A549 treated with AZD2906 at 1 μM for 4 hours (cell line): ENCODE results near the gene PCIF1. TPM values are rescaled to one million over a fixed set of nuclear protein-coding genes. Genes with fewer than 3 reads are reported as not detected.

Experiments used
- total RNA-seq: library from RNA; stranded (reverse); fragments of 200-300 nt; extraction: Qiagen RNA extraction; gene quantifications from 5 replicates; pipeline ENCODE4 v1.2.3, GENCODE V29; 2022

PCIF1 gene
- total RNA-seq = 28.6 to 37.2 TPM (median 33.6 TPM) in 5 replicates

GRCh38 chr20:45934586-45935415, at the start of gene PCIF1:
Gene PCIF1, plus strand, starts transcription at chr20:45934683. Its CDS starts 4,317 bp downstream, at chr20:45939000.

DNA sequence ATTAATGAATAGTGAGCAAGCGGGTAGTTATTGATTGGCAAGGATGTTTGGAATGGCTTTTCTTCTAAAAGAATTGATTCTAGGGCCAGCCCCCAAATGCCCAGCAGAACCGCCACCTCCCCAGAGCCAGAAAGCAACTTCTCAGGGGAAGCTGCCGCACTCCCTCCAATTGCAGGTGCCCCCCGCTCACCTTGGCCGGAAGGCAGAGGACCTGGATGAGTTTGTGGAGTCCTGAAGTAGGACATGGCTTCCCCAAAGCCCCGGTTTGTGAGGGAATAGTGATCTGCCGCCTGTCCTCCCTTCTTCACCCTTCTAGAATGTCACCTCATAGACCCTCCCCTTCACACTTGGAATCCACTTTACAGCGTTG, 47.2 kb upstream of the PCIF1 start, which contains the start of gene SPATA25:
Gene SPATA25 (minus strand): TSS at position 277 of the 370 bp plus-strand sequence. CDS start 32 bp downstream, at position 245.

GRCh38 chr20:45890985-45891983, 43.2 kb upstream of the PCIF1 start, which contains the start of the genes CTSA and NEURL2:
Gene CTSA, plus strand, starts transcription at chr20:45891335. Its CDS starts 234 bp downstream, at chr20:45891569.
Gene NEURL2, minus strand, starts transcription at chr20:45891208. Its CDS starts 217 bp downstream, at chr20:45890991.

DNA sequence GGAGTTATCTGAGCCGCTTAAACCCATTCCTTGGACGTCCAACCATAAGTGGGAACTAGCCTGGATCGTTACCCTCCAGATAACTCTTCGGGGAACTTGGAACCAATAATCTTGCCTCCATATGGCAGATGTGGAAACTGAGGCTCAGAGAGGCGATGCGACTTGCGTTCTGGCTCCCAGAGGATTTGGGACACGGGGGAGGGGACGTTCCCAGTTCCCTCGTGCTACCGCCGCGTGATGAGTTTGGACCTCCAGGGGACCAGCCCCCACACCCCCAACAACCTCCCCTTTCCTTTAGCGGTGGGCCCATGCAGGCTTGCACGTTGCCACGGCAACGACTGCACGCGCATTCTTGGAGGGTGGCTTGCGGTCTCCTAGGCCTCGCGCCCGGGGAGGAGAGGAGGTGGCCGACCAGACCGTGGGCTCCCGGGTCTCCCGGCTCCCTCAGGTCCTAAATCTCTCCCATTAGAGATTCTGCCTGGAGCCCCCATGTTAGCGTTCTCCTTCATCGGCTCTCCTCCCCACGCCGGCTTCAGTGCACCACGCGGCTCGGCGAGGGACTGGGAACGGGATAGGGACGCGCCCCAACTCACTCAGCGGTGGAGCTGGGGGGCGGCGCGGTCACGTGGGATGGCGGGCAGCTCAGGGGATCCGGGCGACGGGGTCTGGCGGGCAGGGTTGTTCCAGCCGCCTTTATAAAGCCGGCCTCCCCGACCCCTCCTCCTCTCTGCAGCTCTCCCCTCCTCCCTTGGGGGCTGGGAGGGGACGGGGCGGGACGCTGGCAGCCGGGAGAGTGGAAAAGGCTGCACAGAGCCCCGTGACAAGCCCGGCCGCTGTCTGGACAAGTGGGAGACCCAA, 22.8 kb upstream of the PCIF1 start, which contains the start of gene PLTP:
Gene PLTP (minus strand): TSS at position 670 of the 858 bp plus-strand sequence. CDS start 703 bp downstream, outside the sequence.

GRCh38 chr20:45971675-45972499, 37.4 kb downstream of the PCIF1 start, which contains the start of gene ZNF335:
Gene ZNF335, minus strand, starts transcription at chr20:45972203. Its CDS starts 793 bp downstream, at chr20:45971410.

Other genes starting within 250 kb of the PCIF1 start
- not detected in 5 replicates for gene WFDC13, start 232.6 kb upstream of the PCIF1 start, total RNA-seq
- gene WFDC10B, start 229.7 kb upstream of the PCIF1 start, total RNA-seq = not detected in 5 replicates
- gene SPINT4, start 212.3 kb upstream of the PCIF1 start, total RNA-seq = not detected in 5 replicates
- gene WFDC3, start 142.8 kb upstream of the PCIF1 start, total RNA-seq = not detected in 5 replicates
- gene DNTTIP1, start 142.7 kb upstream of the PCIF1 start, total RNA-seq = 30.2 to 35.8 TPM (median 35.2 TPM) in 5 replicates
- gene UBE2C, start 122.0 kb upstream of the PCIF1 start, total RNA-seq = 217 to 241 TPM (median 229 TPM) in 5 replicates
- gene TNNC2, start 107.4 kb upstream of the PCIF1 start, total RNA-seq = 0.13 to 0.26 TPM (median 0.25 TPM) in 3 of 5 replicates, not detected in the others
- gene SNX21, start 100.9 kb upstream of the PCIF1 start, total RNA-seq = 8.7 to 10.8 TPM (median 10.1 TPM) in 5 replicates
- 18.1 to 21.1 TPM (median 18.5 TPM) in 5 replicates for gene ACOT8, start 77.3 kb upstream of the PCIF1 start, total RNA-seq
- gene ZSWIM3, start 77.1 kb upstream of the PCIF1 start, total RNA-seq = 1.6 to 2.2 TPM (median 1.7 TPM) in 5 replicates
- gene ZSWIM1, start 53.5 kb upstream of the PCIF1 start, total RNA-seq = 4.9 to 5.9 TPM (median 5.8 TPM) in 5 replicates
- gene SPATA25, start 47.1 kb upstream of the PCIF1 start, total RNA-seq = 0.23 to 0.48 TPM (median 0.30 TPM) in 5 replicates
- 0.61 to 1.1 TPM (median 0.96 TPM) in 5 replicates for gene NEURL2, start 43.5 kb upstream of the PCIF1 start, total RNA-seq
- gene CTSA, start 43.3 kb upstream of the PCIF1 start, total RNA-seq = 91.5 to 122 TPM (median 109 TPM) in 5 replicates
- gene PLTP, start 22.5 kb upstream of the PCIF1 start, total RNA-seq = 1.4 to 2.0 TPM (median 1.7 TPM) in 5 replicates
- gene ZNF335, start 37.5 kb downstream of the PCIF1 start, total RNA-seq = 6.6 to 9.5 TPM (median 8.6 TPM) in 5 replicates
- gene MMP9, start 74.2 kb downstream of the PCIF1 start, total RNA-seq = 0.19 to 0.52 TPM (median 0.44 TPM) in 5 replicates
- 10.9 to 19.3 TPM (median 13.7 TPM) in 5 replicates for gene SLC12A5, start 94.5 kb downstream of the PCIF1 start, total RNA-seq
- 18.3 to 22.3 TPM (median 20.4 TPM) in 5 replicates for gene NCOA5, start 155.3 kb downstream of the PCIF1 start, total RNA-seq
- gene CD40, start 183.6 kb downstream of the PCIF1 start, total RNA-seq = 3.5 to 5.2 TPM (median 4.3 TPM) in 5 replicates